KOPT-K1 (cell line): ENCODE measurements around the gene CLCA4.

Experiments used
- H3K27ac ChIP-seq: fragments of 200-600 bp; sonication (generic); 2 replicates; pipeline ENCODE4 v1.5.1; 2016; ENCODE audit warnings: antibody characterized with exemption, mild to moderate bottlenecking, low read depth, low read length; ENCODE audit not compliant: poor library complexity, severe bottlenecking
- H3K36me3 ChIP-seq: fragments of 200-600 bp; sonication (generic); 2 replicates; pipeline ENCODE4 v1.5.1; 2017; ENCODE audit warnings: antibody characterized with exemption, mild to moderate bottlenecking, low read length, moderate library complexity; ENCODE audit not compliant: insufficient read depth
- H3K9me3 ChIP-seq: fragments of 200-600 bp; sonication (generic); 2 replicates; pipeline ENCODE4 v1.5.1; 2017; ENCODE audit warnings: antibody characterized with exemption, low read length, mild to moderate bottlenecking; ENCODE audit not compliant: insufficient read depth, poor library complexity, severe bottlenecking

The CLCA4 gene

DNA sequence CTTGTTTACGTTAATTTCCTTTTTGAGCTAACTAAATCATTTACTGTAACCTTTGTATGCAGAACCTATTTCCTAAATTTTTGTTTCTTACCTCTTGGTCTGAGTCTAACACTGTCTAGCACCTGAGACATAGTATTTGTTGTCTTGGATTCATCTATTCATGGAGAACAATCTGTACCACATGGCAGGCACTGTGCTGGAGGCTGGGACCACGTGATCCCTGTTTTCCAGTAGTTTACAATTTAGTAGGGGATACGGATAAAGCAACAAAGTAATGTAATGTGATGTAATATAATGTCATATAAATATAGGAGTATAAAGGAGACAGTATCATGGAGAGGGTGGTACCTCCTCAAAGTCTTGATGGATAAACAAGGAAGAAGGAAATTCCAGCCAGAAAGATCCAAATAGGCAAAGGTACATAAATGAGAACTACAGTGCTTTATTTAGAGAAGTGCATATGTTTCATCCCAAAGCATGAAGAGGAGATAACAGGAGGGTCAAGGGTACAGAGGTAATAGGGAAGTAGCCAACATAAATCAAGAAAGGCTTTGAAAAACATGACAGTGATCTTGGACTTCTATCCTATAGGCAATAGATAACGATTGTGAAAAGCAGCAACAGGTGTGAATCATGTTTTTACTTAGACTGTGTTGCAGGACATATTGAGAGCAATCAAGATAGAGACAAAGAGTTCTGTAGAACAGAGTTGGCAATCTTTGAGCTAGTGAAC is 25.9 kb upstream of the CLCA4 start:
- Histone ChIP-seq H3K9me3 (no peaks in the 10 kb centered on the region), H3K27ac (no peak overlapping the region), H3K36me3 (no peaks in the 10 kb centered on the region)

GRCh38 chr1:86521522-86521891 is 25.4 kb upstream of the CLCA4 start:
- Histone ChIP-seq H3K36me3 (no peaks in the 10 kb centered on the region), H3K9me3 (no peaks in the 10 kb centered on the region), H3K27ac (no peak overlapping the region)

DNA sequence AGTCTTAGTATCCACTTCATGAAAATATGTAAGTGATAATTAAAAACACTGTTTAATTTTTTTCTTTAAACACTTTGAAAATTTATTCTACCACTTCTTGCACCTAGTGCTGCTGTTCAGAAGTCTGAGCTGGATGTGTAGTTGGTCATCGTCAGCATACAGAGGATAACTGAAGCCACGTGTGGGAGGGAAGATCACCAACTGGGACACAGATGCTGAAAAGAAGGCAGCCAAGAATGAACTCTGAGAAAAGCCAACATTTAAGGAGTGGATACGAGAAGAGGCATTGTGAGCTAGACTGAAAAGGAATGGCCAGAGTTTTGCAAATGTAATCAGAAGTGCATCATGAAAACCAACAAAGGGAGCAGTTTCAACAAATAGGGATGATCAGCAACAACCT is 24.6 kb upstream of the CLCA4 start:
- Histone ChIP-seq H3K27ac (no peak overlapping the region), H3K36me3 (no peaks in the 10 kb centered on the region), H3K9me3 (no peaks in the 10 kb centered on the region)

- no peaks in the 10 kb centered on the region for H3K9me3 ChIP-seq
- H3K36me3 ChIP-seq, result no peaks in the 10 kb centered on the region
- H3K27ac ChIP-seq, result no peak overlapping the region
These were observed 23.1 kb upstream of the CLCA4 start for GRCh38 chr1:86523670-86524354.

DNA sequence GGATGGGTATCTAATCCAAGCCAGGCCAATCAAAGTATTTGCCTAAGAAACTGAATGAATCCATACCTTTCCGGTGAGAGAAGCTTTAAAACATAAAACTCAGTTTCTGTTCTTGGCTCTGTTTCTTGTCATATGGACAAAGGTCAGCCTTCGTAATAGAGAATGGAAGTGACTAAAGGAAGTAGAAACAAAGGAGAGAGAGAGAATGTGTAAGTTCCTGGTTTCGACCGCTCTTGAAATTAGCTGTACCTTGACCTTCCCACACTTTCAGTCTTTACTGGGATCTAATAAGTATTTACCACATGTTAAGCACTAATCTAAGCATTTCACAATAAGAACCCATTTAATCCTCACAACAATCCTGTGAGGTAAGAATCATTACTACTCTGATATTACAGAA is 19.6 kb upstream of the CLCA4 start:
- Histone ChIP-seq H3K36me3 (no peaks in the 10 kb centered on the region), H3K27ac (no peak overlapping the region), H3K9me3 (no peaks in the 10 kb centered on the region)

DNA sequence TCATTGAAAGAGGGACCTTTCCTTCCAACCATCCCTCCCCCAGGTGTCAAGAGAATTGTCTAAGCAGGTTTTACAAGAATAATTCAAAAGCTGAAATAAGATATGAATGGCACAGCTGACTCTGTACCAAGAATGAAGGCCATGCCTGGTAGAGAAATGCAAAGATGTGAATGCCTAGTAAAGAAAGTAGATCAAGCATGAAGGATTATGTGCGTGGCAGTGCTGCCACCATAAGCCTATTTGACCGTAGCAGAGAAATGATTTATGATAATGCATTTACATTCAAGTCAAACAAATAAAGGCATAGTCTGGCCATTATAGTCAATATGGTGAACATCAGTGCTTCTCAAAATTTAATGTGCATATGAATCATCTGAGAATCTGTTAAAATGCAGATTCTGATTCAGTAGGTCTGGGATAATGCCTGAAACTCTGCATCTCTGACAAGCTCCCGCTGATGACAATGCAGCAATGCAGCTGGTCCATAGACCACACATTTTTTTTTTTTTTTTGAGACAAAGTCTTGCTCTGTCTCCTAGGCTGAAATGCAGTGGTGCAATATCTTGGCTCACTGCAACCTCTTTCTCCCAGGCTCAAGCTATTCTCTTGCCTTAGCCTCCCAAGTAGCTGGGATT is 16.6 kb upstream of the CLCA4 start:
- no peak overlapping the region for H3K27ac ChIP-seq
- H3K9me3 ChIP-seq, result no peaks in the 10 kb centered on the region
- H3K36me3 ChIP-seq, result no peaks in the 10 kb centered on the region

DNA sequence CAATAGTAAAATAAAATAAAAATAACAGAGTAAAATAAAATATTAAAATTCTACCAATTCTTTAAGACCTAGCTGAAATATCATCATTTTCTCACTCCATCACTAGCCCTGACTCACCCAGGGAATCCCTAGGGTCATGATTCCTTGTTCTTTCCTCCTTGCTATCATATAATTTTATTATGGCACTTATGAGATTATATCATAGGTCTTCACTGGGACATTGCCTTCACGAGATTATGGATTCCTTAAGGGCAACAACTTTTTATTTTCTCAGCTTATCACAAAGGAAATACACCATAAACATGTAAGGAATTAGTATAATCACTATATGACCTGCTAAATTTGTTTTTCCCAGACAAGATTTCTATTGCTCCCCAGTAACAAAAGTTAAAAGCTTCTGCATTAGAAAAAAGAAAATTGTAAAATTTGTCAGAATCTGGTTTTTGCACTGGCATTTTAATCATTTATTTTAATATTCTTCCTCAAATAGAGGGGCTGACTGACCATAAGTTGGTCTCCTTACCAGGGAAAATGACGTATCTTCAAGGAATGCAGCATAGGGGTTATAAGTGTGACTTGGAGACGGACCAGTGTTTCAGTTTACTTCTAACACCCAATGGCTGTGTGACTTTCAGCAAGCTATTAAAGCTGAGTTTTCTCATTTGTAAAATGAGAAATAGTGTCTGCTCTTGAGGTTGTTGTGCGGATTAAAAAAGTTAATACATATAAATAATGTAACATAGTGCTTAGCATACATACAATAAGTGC is 8.8 kb upstream of the CLCA4 start:
- no peak overlapping the region for H3K27ac ChIP-seq
- H3K9me3 ChIP-seq, result no peaks in the 10 kb centered on the region
- no peaks in the 10 kb centered on the region for H3K36me3 ChIP-seq

DNA sequence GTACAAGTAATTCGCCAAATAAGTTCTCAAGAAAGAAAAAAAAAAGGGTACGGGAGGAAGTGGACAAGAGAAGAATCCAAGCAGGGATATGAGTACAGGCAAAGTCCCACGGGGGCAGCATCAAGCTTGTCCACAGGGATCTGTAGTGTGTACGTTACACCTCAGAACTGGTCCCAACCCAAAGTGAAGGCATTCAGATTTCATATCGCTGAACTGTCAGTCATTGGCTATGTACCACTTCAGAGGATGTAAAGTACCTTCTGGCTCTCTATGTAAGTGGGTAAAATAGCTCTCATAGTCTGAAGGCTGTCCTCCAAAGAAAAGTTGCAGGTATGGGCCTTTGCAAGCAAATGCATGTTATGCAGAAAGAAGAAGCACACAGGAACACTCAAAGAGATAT is 8.1 kb upstream of the CLCA4 start:
- Histone ChIP-seq H3K27ac (no peak overlapping the region), H3K9me3 (no peaks in the 10 kb centered on the region), H3K36me3 (no peaks in the 10 kb centered on the region)

- H3K36me3 ChIP-seq, result no peaks in the 10 kb centered on the region
- no peaks in the 10 kb centered on the region for H3K9me3 ChIP-seq
- H3K27ac ChIP-seq, result no peak overlapping the region
These were observed 5.0 kb upstream of the CLCA4 start for GRCh38 chr1:86541859-86542258.

GRCh38 chr1:86542631-86543030 is 4.2 kb upstream of the CLCA4 start:
- Histone ChIP-seq H3K36me3 (no peaks in the 10 kb centered on the region), H3K9me3 (no peaks in the 10 kb centered on the region), H3K27ac (no peak overlapping the region)

- Histone ChIP-seq H3K36me3 (no peaks in the 10 kb centered on the region), H3K9me3 (no peaks in the 10 kb centered on the region), H3K27ac (no peak overlapping the region)
These were observed 2.0 kb downstream of the CLCA4 start for GRCh38 chr1:86548839-86549238.

DNA sequence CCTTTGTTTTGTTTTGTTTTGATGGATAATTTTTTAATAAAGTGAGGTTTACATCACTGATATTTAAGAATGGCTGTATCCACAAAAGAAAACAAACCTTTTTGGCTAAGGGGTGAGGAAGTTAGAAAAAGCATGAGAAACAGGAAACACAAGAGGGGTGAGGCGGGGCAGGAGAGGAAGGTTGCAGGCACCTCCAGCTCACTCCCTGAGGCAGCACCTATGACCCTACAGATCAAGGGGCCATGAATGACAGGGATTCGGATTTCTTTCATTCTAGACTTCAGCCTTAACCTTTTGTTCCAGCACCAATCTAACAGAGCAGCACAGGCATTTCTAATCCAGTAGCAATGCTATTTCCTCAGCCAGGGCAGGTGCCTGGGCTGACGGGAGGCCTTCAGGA is 4.4 kb downstream of the CLCA4 start:
- Histone ChIP-seq H3K36me3 (no peaks in the 10 kb centered on the region), H3K9me3 (no peaks in the 10 kb centered on the region), H3K27ac (no peak overlapping the region)

- H3K36me3 ChIP-seq, result no peaks in the 10 kb centered on the region
- no peaks in the 10 kb centered on the region for H3K9me3 ChIP-seq
- H3K27ac ChIP-seq, result no peak overlapping the region
These were observed 5.5 kb downstream of the CLCA4 start for GRCh38 chr1:86552376-86552775.

DNA sequence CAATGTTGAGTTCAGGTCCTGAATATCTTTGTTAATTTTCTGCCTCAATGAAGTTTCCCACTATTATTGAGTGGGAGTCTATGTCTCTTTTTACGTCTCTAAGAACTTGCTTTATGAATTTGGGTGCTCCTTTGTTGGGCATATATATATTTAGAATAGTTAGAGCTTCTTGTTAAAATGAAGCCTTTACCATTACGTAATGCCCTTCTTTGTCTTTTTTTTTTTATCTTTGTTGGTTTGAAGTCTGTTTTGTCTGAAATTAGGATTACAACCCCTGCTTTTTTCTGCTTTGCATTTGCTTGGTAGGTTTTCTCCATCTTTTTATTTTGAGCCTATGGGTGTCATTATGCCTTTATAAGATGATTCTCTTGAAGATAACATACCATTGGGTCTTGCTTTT is 10.9 kb downstream of the CLCA4 start:
- Histone ChIP-seq H3K27ac (no peak overlapping the region), H3K36me3 (no peaks in the 10 kb centered on the region), H3K9me3 (peaks cover 7% of the 10 kb centered on the region)

GRCh38 chr1:86563849-86564248 is 17.0 kb downstream of the CLCA4 start:
- H3K36me3 ChIP-seq, result no peaks in the 10 kb centered on the region
- no peak overlapping the region for H3K27ac ChIP-seq
- peaks cover under 1% of the 10 kb centered on the region for H3K9me3 ChIP-seq
